Endothelial cell of umbilical vein (primary cell): Measurements from ENCODE around the gene MGP.

ENCODE experiments used
- CTCF ChIP-seq, 2 donors: IDR thresholded peaks; 1 replicate in 1 of 2; 2 replicates in 1 of 2; pipeline ENCODE4 v1.5.1; 2011; ENCODE audit warnings: low read length in 2 of 2, mild to moderate bottlenecking in 2 of 2, moderate library complexity in 2 of 2, control low read depth in 1 of 2, inconsistent platforms in 1 of 2, low read depth in 1 of 2; ENCODE audit not compliant: insufficient read depth in 1 of 2; ENCODE audit errors: extremely low read depth in 1 of 2
- EZH2 ChIP-seq: IDR thresholded peaks from 2 replicates; pipeline ENCODE4 v1.6.1; 2012; ENCODE audit warnings: borderline replicate concordance, low read depth, mild to moderate bottlenecking, moderate library complexity, low read length, inconsistent platforms; ENCODE audit not compliant: severe bottlenecking
- JUN ChIP-seq: IDR thresholded peaks from 2 replicates; pipeline ENCODE4 v1.6.1; 2011; ENCODE audit warnings: borderline replicate concordance, low read depth; ENCODE audit not compliant: insufficient read length, insufficient read depth
- MAX ChIP-seq: IDR thresholded peaks from 2 replicates; pipeline ENCODE4 v1.6.1; 2011; ENCODE audit not compliant: insufficient read depth, insufficient read length
- POLR2A ChIP-seq: IDR thresholded peaks from 2 replicates; pipeline ENCODE4 v1.6.1; 2012; ENCODE audit warnings: low read depth, mild to moderate bottlenecking, control low read depth, low read length
- POLR2AphosphoS5 ChIP-seq: IDR thresholded peaks from 2 replicates; pipeline ENCODE4 v1.6.1; 2012; ENCODE audit warnings: low read depth, mild to moderate bottlenecking, control low read depth, low read length, moderate library complexity; ENCODE audit not compliant: insufficient read depth

- no peak for TF ChIP-seq POLR2AphosphoS5
- no peak for TF ChIP-seq CTCF (IDR thresholded peaks at IDR 0.05; ENCODE audit: extremely low read depth in 1 of 2, insufficient read depth in 1 of 2, low read depth in 1 of 2, low read length in 2 of 2)
- TF ChIP-seq POLR2A: no peak
- TF ChIP-seq EZH2: no peak
- peak; percentile 80 for TF ChIP-seq JUN
- TF ChIP-seq MAX: no peak
Measured at GRCh38 chr12:14849661-14850060, 36.0 kb downstream of the MGP start.
